Retina (tissue), 1 donor: ENCODE data around the gene PAM16.

Source experiments
- DNase-seq: peaks from one replicate; pipeline ENCODE4 v3.0.0-alpha.2; 2016

Gene PAM16

GRCh38 chr16:4293822-4294457 is 57.2 kb downstream of the PAM16 start:
- DNase-seq: peak; percentile 87

GRCh38 chr16:4293181-4293716 is 57.9 kb downstream of the PAM16 start:
- no peak for DNase-seq

- no peak for DNase-seq
These were observed 59.4 kb downstream of the PAM16 start for GRCh38 chr16:4291699-4292098.
